Activated T-cell treated with anti-CD3 and anti-CD28 coated beads, Interleukin-2, amount 50 U/mL, for 48 hours (primary cell): ENCODE data around the gene CRB2.

Experiments
- DNase-seq, 2 experiments: peaks; one replicate each; pipeline ENCODE4 v3.0.0-alpha.2; 2020

CRB2 gene

DNA sequence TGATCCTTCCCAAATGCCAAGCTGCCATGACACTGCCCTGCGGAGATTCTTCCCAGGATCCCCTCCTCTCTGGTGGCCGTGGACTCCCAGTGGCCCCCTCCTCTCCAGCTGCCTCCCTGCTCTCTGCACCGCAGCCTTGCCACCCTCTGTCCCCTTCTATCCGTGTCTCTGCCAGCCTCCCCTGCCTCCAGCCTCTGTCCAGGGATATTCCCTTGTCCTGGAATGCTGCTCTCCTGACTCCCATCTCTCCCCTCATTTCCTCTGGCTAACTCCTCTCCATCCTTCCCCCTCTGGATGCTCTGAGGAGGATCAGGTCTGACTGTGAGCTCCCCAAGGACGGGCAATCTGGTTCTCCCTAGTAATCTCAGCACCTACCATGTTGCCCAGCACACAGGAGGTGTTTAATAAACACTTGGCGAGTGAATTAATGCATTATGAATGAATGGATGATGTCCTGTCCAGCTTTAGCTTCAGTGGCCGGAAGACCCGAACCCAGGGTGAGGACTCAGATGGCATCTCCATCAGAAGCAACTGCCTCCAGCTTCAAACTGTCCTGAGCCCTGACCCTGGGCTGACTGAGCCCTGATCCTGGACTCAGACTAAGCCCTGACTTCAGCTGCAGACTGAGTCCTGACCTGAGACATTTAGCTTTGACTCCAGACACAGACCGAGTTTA, 7.5 kb upstream of the CRB2 start:
- no peak for DNase-seq

DNA sequence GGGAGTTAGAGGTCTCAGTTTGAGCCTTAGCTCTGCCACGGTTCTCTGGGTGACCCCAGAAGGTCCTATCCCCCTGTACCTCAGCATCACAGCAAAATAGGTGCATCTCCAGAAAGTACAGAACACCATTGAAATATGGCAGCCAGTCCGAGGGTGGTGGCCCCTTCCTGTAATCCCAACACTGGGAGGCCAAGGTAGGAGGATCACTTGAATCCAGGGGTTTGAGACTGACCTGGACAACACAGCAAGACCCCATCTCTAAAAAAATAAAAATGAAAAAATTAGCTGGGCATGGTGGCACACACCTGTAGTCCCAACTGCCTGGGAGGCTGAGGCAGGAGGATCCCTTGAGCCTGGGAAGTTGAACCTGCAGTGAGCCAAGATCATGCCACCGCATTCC, 7.0 kb upstream of the CRB2 start:
- DNase-seq: no peak

- peak; percentile 75 to 79 for DNase-seq
These were observed 6.1 kb upstream of the CRB2 start for GRCh38 chr9:123349691-123350480.

DNA sequence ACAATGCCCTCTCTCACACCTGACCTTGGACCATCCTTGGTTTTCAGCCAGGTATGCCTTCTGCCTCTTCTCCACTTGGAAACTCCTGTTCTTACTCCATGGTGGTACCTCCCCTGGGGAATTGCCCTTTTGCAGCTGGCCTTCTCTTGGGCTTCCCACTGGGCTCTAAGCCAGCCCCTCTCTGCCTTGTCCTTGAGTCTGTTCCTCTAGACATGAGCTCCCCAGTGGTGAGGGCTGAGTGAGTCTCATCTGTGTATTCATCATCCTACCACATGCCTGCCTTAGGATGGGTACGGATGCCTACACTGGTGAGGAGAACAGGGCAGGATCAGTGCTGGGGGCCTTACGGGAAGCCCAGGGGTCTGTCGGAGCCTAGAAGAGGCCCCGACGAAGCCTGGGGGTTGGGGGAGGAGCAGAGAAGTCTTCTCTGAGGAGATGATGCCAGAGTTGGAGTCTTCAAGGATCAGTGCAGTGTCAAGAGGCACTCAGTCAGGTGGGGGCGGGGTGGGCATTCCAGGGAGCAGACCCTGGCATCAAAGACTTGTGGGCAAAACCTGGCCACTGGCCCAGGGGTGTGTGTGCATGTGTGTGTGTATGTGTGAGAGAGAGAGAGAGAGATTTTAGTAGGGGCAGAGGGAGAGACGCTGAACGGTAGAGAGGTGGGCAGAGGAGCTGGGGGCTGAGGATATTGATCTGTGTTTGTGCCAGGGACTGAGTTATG, 5.2 kb upstream of the CRB2 start:
- DNase-seq: no peak

GRCh38 chr9:123353041-123353440, 3.0 kb upstream of the CRB2 start:
- DNase-seq: no peak

GRCh38 chr9:123353984-123354591, 1.9 kb upstream of the CRB2 start:
- peak; percentile 79 for DNase-seq

GRCh38 chr9:123354806-123355508, 1.0 kb upstream of the CRB2 start:
- no peak for DNase-seq

- no peak for DNase-seq
These were observed 1.1 kb downstream of the CRB2 start for GRCh38 chr9:123356851-123357742.

GRCh38 chr9:123357743-123358059, 1.7 kb downstream of the CRB2 start:
- no peak for DNase-seq

DNA sequence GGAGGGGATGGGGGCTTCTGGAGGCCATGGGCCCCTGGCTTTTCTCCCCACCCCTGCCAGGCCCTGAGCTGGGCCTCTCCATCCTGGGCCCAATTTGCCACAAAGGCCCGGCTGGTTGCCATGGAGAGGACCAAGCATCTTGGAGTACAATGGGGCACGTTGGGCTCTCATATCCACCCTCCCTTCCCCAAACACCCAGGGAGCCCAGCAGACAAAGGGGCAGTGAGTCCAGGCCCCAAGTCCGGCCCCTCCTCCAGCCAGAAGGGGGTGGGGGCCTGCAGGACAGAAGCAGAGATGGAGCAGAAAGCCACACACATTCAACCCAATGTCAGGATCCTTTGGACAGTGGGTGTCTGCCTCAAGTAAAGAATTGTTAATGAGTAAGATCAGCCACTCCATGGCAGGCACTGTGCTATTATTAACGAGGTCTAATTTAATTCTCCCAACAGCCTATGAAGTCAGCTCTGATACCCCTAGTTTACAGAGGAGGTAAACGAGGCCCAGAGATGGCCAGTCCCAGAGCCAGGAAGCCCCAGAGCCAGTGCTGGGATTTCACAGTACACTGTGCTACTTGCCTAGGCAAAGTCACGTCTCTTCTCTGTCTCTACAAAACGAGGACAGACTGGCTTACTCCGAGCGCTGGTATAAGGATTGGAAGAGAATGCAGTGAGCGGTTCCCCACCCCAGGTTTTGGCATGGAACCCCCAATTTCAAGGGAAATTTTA, 2.3 kb downstream of the CRB2 start:
- DNase-seq: no peak

GRCh38 chr9:123359106-123359505, 3.1 kb downstream of the CRB2 start:
- DNase-seq: no peak

- no peak for DNase-seq
These were observed 3.5 kb downstream of the CRB2 start for GRCh38 chr9:123359546-123359945.

GRCh38 chr9:123360161-123361085, 4.4 kb downstream of the CRB2 start:
- peak; percentile 57 to 61 for DNase-seq

DNA sequence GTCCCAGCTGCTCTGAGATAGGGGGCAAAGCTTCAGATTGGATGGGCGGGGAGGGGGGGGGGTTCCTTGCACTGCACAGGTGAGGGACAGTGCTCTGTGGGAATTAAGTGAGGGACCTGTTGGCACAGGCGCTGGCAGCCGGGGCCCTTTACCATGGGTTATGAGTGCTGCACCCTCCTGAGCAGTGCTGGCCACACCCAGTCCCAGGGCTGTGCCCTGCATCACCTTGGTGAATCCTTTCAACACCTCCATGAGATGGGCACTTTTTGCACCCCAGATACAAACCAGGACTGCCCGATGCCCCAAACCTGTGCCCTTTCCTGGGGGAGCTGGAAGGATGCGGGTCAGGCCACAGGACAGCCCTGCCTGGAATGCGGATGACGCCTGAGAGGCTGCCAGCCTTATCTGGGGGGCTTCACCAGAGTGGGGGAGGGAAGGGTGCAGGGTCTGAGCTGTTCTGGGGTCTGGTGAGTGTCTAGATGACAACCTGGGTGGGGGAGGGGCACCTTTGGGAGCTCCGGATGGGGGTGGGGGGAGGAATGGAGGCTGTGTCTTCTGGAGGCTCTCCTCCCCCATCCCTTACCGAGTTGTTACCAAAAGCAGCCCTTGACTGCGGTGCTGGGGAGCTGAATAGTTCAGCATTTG, 5.2 kb downstream of the CRB2 start:
- DNase-seq: no peak

DNA sequence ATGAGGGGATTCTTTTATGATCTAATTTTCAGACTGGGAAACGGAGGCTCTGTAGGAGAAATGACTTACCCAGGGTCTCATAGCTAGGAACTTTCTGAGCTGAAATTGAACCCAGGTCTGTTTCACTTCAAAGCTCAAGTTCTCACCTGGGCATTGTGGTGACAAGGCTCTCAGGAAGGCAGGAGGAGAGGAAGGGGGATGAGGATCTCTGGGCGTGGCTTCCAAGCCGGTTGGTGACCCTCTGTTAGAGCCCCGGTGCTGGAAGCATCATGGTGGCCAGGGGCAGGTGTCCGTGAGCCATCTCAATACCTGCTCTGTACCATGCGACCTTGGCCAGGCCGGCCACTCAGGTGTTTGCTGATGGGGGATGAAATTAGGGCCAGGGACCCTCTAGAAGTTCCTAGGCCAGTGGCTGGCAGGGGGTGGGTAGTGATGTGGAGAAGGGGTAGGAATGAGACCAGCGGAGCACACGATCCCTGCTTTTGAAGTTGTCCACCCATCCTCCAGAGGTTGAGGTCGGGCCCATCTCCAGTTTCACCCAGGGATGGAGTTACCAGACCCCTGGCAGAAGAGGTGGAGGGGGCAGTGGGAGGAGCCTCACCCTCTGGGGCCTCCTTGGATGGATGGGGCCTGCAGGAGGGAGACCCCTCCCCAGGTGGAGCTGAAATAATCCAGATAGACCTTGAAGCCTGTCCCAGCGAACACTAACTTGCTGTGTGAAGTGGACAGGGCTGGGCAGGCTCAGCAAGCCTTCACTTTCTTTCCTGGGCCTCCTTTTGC, 5.9 kb downstream of the CRB2 start:
- no peak for DNase-seq

- no peak for DNase-seq
These were observed 6.9 kb downstream of the CRB2 start for GRCh38 chr9:123362856-123363255.

GRCh38 chr9:123364241-123364824, 8.3 kb downstream of the CRB2 start:
- DNase-seq: no peak

DNA sequence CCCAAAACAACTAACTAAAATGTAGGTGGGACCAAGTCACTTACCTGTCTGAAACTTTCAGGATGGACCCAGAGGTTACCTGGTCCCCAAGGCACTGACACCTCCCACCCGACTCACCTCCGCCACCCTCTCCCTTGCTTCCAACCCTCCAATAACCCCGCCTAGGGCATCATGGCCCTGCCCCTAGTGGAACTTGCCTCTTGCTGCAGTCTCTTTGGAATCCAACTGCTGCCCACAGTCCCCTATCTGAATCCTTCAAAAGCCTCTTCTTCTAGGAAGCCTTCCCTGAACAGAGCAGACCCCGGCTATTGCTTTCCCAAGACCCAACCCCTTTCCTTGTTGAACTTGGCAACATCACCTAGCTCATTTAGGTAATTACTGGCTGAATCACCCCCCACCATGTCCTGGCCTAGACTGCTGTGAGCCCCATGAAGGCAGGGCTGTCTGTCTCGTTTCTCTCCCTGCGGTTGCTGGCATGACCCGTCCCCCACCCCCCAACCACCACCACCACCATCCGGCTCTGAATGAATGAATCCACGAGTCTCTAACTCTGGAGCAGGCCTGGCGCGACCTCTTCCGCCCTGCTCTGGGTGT, 9.4 kb downstream of the CRB2 start:
- no peak for DNase-seq
